ENCODE measurements around the gene NSD1. TPM values are rescaled to one million over a fixed set of nuclear protein-coding genes. Genes with fewer than 3 reads are reported as not detected.

Gene NSD1
- polyA plus RNA-seq, 1 donor from 2014 or later, result 12.8 TPM

DNA sequence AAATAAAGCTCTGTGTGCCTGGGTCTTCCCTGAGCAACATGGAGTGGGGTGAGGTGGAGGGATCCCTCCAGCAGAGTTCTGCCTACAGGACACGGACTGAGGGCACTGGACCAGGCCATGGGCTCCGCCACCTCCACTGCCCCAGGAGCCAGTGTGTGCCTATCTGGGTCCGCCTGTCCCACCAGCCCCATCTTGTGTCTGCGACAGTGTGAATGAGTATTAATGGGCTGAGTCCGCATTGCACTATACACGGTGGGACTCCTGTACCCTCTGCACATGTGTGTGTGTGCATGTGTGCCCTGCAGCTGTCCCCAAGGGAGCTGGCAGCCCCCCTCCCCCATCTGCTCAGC, 35.5 kb upstream of the NSD1 start:
- Histone ChIP-seq H3F3A (ENCODE audit: insufficient read depth, low read length, poor library complexity, severe bottlenecking) (no peaks in the 10 kb centered on the region), H3K9me2 (ENCODE audit: insufficient read depth, low read length) (no peaks in the 10 kb centered on the region), H3K27ac (ENCODE audit: low read length) (no peak overlapping the region), H3K9me3 (ENCODE audit: low read length) (no peaks in the 10 kb centered on the region), H4K20me1 (ENCODE audit: insufficient read depth) (no peaks in the 10 kb centered on the region), H3K36me3 (ENCODE audit: insufficient read depth, low read length) (no peaks in the 10 kb centered on the region), H3K9ac (ENCODE audit: low read length) (no peak overlapping the region), H3K4me3 (ENCODE audit: low read length) (no peak overlapping the region), H2AFZ (ENCODE audit: low read depth, low read length) (no peak overlapping the region), H3K27me3 (ENCODE audit: insufficient read depth, low read depth, low read length) (no peaks in the 10 kb centered on the region), H3K4me2 (ENCODE audit: low read length) (no peak overlapping the region), H3K79me2 (replicated peaks; ENCODE audit: insufficient read depth, low read length) (no peaks in the 10 kb centered on the region)
- TF ChIP-seq POLR2AphosphoS5 (IDR thresholded peaks at IDR 0.05) (no peak), EZH2 (IDR thresholded peaks at IDR 0.05; ENCODE audit: borderline replicate concordance, insufficient read depth, low read length, poor library complexity, severe bottlenecking) (no peak), EP300 (conservative IDR thresholded peaks at IDR 0.05; ENCODE audit: poor library complexity, severe bottlenecking) (no peak), MXI1 (conservative IDR thresholded peaks at IDR 0.05; ENCODE audit: poor library complexity, severe bottlenecking) (no peak), TAF1 (IDR thresholded peaks at IDR 0.05; ENCODE audit: low read depth) (no peak), SMC3 (conservative IDR thresholded peaks at IDR 0.05; ENCODE audit: poor library complexity) (no peak), RAD21 (conservative IDR thresholded peaks at IDR 0.05) (no peak)
- TF ChIP-seq, protein P1, sequence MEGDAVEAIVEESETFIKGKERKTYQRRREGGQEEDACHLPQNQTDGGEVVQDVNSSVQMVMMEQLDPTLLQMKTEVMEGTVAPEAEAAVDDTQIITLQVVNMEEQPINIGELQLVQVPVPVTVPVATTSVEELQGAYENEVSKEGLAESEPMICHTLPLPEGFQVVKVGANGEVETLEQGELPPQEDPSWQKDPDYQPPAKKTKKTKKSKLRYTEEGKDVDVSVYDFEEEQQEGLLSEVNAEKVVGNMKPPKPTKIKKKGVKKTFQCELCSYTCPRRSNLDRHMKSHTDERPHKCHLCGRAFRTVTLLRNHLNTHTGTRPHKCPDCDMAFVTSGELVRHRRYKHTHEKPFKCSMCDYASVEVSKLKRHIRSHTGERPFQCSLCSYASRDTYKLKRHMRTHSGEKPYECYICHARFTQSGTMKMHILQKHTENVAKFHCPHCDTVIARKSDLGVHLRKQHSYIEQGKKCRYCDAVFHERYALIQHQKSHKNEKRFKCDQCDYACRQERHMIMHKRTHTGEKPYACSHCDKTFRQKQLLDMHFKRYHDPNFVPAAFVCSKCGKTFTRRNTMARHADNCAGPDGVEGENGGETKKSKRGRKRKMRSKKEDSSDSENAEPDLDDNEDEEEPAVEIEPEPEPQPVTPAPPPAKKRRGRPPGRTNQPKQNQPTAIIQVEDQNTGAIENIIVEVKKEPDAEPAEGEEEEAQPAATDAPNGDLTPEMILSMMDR (IDR thresholded peaks at IDR 0.05; ENCODE audit: poor library complexity, severe bottlenecking), result no peak
- TF ChIP-seq, protein P2, sequence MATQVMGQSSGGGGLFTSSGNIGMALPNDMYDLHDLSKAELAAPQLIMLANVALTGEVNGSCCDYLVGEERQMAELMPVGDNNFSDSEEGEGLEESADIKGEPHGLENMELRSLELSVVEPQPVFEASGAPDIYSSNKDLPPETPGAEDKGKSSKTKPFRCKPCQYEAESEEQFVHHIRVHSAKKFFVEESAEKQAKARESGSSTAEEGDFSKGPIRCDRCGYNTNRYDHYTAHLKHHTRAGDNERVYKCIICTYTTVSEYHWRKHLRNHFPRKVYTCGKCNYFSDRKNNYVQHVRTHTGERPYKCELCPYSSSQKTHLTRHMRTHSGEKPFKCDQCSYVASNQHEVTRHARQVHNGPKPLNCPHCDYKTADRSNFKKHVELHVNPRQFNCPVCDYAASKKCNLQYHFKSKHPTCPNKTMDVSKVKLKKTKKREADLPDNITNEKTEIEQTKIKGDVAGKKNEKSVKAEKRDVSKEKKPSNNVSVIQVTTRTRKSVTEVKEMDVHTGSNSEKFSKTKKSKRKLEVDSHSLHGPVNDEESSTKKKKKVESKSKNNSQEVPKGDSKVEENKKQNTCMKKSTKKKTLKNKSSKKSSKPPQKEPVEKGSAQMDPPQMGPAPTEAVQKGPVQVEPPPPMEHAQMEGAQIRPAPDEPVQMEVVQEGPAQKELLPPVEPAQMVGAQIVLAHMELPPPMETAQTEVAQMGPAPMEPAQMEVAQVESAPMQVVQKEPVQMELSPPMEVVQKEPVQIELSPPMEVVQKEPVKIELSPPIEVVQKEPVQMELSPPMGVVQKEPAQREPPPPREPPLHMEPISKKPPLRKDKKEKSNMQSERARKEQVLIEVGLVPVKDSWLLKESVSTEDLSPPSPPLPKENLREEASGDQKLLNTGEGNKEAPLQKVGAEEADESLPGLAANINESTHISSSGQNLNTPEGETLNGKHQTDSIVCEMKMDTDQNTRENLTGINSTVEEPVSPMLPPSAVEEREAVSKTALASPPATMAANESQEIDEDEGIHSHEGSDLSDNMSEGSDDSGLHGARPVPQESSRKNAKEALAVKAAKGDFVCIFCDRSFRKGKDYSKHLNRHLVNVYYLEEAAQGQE (IDR thresholded peaks at IDR 0.05; ENCODE audit: borderline replicate concordance), result no peak

DNA sequence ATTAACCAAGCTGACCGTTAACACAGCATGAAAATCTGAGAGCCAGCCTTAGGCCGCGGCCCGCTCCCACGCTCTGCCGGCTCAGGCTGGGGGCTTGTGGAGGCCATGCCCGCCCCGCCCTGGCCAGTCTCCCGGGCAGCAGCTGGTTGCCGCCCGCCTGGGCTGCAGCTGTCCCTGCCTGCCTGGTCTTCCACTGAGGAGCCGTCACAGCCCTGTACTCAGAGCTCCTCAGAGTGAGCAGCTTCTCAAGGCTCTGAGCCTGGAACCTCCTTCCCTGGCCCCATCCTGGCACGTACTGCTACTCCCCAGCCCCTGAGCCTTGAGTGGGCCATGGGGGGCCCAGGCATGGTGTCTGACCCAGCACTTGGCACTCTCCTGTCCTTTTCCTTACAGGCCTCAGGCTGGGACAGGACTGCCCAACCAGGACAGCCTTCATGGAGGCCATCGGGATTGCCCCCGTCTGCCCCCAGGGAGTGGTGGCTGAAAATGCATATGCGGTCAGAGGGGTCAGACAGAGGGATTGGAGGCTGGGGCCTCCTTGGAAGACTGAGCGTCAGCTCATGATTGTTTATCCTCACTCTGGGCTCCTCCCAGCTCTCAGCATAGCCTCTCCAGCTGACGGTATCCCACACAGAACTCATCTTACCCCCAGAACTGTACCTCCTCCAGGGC, 35.0 kb upstream of the NSD1 start:
- H3K27ac ChIP-seq (ENCODE audit: low read length), result no peak overlapping the region
- no peaks in the 10 kb centered on the region for H3K27me3 ChIP-seq (ENCODE audit: insufficient read depth, low read depth, low read length)
- H3K4me3 ChIP-seq (ENCODE audit: low read length), result no peak overlapping the region
- H3K4me2 ChIP-seq (ENCODE audit: low read length), result no peak overlapping the region
- TF ChIP-seq, protein P2 (IDR thresholded peaks at IDR 0.05; ENCODE audit: borderline replicate concordance), result no peak
- TF ChIP-seq, protein P1 (IDR thresholded peaks at IDR 0.05; ENCODE audit: poor library complexity, severe bottlenecking), result no peak
- TF ChIP-seq EP300 (conservative IDR thresholded peaks at IDR 0.05; ENCODE audit: poor library complexity, severe bottlenecking) (no peak), SMC3 (conservative IDR thresholded peaks at IDR 0.05; ENCODE audit: poor library complexity) (no peak), POLR2AphosphoS5 (IDR thresholded peaks at IDR 0.05) (no peak), RAD21 (conservative IDR thresholded peaks at IDR 0.05) (no peak), TAF1 (IDR thresholded peaks at IDR 0.05; ENCODE audit: low read depth) (no peak), EZH2 (IDR thresholded peaks at IDR 0.05; ENCODE audit: borderline replicate concordance, insufficient read depth, low read length, poor library complexity, severe bottlenecking) (no peak), MXI1 (conservative IDR thresholded peaks at IDR 0.05; ENCODE audit: poor library complexity, severe bottlenecking) (no peak)
- H3K9ac ChIP-seq (ENCODE audit: low read length), result no peak overlapping the region
- no peaks in the 10 kb centered on the region for H4K20me1 ChIP-seq (ENCODE audit: insufficient read depth)
- H3F3A ChIP-seq (ENCODE audit: insufficient read depth, low read length, poor library complexity, severe bottlenecking), result no peaks in the 10 kb centered on the region
- H2AFZ ChIP-seq (ENCODE audit: low read depth, low read length), result no peak overlapping the region
- H3K9me3 ChIP-seq (ENCODE audit: low read length), result no peaks in the 10 kb centered on the region
- no peaks in the 10 kb centered on the region for H3K9me2 ChIP-seq (ENCODE audit: insufficient read depth, low read length)
- H3K79me2 ChIP-seq (replicated peaks; ENCODE audit: insufficient read depth, low read length), result no peaks in the 10 kb centered on the region
- no peaks in the 10 kb centered on the region for H3K36me3 ChIP-seq (ENCODE audit: insufficient read depth, low read length)

All from neural cell (in vitro differentiated cells).